Kidney glomerular epithelial cell (primary cell): ENCODE measurements around the gene AKAP13.

ENCODE experiments used
- DNase-seq: peaks from one replicate; lab custom pipeline; 2025; lab: John Stamatoyannopoulos, UW

Gene AKAP13

DNA sequence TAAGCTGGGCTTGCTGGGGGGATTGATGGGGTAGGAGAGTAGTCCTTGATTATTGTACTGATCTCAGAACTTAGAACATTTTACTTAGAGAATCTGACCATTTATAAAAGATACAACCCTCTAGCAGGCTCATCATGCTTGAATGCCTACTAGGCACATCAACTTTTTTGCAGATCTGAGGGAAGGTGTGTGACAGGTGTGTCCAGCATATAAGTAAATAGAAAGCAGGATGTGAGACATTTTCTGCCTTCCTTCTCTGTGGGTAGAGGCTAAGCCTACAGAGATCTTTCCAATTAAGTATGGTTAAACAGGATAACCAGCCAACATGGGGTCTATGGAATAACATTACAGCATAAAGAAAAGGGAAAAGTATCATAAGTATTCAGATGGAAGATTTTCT lies 159.1 kb downstream of the AKAP13 start:
- no peak for DNase-seq

DNA sequence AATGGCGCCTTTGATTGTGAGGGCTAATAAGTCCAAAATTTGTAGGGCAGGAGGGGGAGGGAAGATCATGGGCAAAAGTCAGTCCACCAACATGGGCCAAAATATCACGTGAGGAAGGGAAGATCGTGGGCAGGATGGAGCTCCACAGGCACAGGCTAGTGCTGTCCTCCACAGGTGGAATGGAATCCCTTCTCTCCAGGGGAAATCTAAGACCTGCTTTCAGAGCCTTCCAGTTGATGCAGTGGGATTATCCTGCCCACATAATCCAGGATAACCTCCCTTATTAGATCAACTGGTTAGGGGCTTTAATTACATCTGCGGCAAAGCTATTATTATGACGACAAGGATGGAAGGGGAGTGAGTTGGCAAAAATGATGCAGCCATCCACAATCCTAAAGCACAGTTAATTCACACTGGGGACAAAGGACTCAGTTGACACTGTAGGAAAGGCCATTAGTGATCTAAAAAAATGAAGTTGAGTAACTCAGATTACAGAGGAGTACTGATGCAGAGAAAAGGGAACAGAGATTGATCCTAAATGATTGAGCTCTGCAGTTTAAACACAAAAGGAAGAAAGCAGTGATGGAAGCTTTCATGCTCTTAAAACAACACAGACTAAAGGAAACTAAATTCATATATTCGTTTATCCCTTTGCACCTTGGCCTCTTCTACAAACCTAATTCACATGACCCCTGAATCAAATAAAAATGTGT lies 159.8 kb downstream of the AKAP13 start:
- DNase-seq = no peak

DNA sequence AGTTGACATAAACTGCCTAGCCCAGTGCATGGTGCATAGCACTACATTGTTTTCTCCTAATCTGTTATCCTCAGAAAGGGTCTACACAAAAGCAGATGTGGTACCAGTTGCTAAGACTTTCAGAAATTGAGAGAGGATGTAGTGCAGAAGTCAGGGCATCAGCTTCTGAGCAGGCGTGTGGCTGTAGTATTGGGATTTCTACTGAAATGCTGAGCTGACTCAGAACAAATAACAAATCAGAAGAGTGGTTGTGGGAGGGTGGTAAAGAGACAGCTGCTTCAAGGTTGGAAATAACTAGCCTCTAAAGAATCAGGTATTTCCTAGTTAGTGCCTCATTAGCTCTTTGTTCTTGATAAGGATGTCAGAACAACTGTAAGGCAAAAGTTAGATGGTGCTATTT lies 161.3 kb downstream of the AKAP13 start:
- peak; percentile 18 for DNase-seq

DNA sequence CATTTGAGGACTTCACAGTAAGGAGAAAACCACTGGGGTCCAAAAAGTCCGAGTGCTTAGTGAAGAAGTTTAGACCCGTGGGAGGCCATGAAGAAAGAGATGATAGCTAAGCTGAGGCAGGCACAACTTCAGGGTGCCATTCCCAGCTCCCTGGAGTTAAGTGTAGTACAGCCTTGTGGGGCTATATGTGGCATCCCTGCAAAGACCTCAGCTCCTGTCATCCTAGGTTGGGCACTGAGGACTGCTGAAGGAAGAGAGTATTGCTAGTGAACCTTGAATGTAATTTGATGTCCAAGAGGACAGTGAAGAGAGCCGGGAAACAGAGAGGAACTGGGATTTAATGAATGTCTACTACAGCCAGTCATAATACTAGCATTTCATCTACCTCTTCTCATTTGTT lies 162.1 kb downstream of the AKAP13 start:
- no peak for DNase-seq

DNA sequence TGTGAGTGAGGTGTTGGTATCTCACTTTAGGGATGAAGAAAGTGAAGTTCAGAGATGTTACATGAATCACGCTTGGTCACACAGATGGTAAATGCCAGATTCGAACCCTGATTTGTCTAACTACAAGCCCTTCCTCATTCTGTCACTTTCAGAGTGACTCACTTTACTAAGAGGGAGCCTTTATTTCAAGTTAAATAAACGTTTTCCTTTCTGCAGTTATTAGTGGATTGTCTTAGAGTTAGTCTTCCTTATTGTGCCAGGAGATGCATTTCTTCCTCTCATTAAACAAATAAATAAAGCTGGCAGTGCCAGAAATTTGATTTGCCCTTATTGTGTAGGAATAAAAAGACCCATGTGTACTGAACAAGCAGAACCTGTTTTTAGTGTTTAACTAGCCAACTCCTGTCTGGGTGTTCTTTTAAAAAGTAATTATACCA lies 162.5 kb downstream of the AKAP13 start:
- DNase-seq = no peak

DNA sequence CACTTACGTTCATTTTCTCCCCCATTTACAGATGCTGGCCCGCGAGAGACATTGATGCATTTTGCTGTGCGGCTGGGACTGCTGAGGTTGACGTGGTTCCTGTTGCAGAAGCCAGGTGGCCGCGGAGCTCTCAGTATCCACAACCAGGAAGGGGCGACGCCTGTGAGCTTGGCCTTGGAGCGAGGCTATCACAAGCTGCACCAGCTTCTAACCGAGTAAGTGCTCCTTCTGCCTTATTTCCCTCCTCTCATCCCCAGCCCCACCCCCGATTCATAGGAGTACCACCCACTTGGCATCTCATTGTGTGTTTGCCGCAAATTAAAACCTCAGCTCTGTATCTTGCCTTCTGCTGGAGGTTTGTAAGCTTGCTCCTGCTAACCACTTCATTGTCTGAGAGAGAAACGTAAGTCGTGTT lies 163.3 kb downstream of the AKAP13 start:
- no peak for DNase-seq

DNA sequence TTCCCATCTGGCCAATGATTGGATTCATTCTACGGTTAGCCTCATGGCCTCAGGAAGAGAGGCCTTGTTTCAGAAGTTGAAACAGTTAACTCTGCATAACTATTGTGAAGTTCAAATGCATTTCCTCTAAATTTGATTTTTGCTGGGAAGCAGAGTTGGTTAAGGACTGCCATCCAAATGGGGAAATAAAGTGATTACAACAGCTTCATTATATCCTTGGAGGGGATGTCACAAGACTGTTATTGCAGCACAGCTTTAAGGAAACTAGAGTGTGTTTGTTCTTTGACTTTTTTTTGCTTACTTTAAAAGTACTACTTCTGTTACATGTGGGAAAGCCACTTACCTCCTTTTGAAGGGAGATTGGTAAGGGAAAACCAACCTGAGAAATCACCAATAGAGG lies 164.8 kb downstream of the AKAP13 start:
- no peak for DNase-seq

DNA sequence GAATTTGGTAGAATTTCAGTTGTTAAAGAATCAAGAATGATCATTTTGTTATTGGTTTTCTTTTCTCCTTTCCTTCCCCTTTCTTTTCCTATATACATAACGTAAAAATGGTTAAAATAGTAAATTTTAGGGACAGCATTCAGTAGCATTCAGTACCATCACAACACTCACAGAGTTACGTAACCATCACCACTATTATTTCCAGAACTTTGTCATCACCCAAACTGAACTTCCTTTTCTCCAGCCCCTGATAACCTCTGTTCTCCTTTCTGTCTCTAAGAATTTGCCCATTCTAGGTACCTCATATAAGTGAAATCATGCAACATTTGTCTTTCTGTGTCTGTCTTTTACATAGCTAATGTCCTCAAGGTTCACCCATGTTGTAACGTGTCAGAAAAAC lies 165.3 kb downstream of the AKAP13 start:
- DNase-seq = no peak

DNA sequence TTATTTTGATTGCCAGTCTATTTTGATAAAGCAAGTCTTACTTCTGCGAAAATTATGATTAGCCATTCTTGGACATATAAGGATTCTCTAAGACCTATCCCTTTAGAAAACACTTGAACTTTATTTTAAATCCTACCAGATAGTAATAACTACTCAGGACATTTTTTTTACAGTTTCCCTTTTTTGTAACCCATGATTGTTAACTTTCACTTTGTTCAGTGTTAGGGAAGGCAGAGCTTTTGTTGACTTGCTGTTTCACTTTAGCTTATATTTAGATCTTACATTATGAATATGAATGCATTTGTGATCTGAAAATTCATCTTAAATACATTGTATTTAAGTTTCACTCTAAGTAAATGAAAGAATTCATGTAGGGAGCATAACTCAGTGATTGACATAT lies 167.0 kb downstream of the AKAP13 start:
- no peak for DNase-seq

DNA sequence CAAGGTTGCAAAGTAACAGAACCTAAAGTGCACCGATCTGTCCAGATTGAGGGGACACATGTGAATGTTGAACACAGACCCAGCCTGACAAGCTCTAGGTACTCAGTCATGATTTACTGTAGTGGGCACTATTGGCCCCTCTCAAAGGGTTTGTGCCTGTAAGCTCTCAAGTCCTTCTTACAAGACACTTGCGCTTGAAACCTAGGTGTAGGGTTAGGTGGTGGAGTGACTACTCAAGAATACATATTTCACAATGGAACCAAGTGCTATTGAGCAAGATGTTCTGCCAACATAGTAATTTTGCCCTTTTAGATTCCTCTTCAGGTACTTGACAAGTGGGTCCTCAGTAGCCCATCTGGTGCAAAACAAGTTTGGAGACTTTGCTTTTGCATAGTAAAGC lies 169.9 kb downstream of the AKAP13 start:
- DNase-seq = no peak

DNA sequence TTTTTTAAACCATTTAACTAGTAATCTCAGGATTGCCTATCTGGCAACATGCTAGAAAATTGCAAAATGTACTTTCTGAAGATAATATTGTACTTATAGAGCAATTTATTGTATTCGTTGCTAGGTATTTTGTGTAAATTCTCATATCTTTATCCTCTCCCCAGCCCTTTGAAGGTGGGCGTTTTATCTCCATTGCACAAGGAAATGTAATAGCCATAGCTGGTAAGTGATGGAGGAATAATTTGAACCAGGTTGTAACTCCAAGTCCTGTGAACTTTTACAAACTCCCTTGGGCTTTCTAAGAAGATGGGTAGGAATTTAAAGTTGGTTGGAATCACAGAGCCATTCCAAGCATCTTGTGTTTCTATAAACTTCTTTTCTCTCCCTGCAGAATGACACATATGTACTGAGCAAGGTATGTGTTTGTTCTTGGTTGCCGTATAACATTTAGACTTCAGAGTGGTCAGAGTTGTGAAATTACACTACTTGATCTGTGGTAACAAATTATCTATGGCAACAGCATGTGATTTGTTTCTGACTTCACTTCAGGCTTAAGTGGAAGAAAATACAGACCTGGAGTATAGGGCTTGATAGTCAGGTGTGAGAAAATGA lies 170.9 kb downstream of the AKAP13 start:
- no peak for DNase-seq

DNA sequence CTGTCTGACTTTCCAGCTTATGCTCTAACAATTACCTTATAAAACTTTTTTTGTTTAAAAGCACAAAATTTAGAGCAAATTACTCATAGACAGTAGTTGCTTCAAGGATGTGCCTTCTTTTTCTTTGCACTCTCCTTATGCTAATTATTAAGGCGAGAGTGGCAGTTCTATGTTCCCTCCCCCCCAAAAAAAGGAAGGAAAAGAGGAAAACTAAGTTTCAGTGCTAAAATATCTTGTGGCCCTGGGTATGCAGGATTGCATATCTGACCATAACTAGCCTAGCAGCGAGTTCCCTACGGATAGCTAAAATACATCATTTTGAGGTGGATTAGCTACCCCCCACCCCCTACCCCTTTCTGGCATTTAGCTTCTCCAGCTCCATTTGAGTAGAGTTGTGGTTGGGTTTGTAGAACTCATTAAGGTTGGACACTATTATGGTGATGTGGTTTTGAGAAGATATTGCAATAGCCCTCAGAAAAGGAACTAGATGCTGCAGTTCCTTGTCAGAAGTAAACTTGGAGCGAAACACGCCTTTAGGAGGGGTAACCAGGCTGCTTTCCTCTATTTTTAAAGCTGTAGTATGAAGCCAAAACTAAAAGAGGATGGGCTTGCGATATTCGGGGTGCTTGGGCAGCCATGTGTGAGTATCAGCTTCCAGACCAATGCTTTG lies 174.6 kb downstream of the AKAP13 start:
- no peak for DNase-seq

DNA sequence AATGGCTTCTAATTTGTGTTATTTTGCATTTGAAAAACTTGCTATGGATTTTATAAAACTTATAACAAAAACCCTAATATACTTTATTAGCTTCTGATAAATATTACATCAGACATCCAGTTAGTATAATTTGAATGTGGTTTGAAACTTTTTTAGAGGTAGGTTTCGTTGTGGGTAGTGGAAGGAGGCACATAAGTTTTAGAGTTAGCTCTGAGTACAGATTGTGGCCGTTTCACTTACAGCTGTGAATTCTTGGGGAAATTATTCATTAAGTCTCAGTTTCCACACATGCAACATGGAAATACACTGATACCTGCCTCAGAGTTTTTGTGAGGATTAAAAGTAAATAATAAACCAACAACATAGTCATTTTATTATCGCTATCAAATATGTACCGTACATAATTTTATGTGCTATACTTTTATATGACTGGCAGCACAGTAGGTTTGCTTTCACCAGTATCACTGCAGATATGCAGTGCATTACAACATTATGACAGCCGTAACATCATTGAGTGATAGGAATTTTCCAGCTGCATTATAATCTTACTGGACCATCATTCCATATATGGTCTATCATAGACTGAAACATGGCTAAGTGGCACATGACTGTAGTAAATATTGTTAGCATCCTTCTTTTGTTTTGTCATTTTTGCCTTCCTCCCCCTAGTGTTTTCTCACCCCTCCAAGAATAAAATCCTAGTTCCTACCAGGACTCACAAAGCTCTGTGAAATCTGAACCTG lies 175.6 kb downstream of the AKAP13 start:
- no peak for DNase-seq

DNA sequence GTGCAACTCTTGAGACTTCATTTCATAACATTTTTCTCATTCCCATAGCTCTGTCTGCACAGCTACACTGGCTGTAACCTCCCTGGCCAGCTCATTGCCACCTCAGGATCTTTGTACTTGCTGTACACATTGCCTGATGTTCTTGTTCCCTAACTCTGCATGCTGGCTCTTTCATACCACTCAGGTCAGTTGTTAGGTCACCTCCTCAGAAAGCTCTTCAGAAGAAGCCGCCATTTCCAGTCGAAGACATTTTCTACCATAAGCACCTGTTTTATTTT lies 176.2 kb downstream of the AKAP13 start:
- no peak for DNase-seq

DNA sequence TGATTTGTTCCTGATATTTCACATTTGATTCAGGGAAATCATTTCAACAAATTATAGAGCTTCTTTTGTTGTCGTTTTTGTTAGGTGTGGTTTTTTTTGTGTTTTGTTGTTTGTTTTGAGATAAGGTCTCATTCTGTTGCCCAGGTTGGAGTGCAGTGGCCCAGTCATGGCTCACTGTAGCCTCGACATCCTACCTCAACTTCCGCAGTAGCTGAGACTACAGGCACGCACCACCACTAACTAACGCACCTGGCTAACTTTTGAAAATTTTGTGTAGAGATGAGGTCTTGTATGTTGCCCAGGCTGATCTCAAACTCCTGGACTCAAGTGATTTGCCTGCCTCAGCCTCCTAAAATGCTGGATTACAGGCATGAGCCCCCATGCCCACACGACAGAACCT lies 177.0 kb downstream of the AKAP13 start:
- DNase-seq = no peak

DNA sequence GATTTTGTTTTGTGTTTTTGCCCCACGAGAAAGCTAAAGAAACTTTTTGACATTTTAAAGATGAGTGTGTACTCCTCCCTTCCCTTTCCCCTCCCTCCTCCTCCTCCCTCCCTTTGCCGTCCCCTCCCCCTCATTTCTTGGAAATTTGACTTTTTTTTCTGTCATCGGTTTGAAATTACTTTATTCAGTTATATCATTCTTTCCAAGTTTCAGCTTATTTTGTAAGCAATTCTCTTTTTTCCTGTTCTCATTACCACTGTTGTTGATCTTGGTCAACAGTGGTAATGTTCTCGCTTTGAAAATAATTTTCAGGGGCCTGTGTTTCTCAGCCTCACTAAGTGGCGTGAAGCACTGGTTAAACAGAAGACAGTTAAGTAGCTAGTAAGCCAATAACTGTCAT lies 178.4 kb downstream of the AKAP13 start:
- DNase-seq = no peak

DNA sequence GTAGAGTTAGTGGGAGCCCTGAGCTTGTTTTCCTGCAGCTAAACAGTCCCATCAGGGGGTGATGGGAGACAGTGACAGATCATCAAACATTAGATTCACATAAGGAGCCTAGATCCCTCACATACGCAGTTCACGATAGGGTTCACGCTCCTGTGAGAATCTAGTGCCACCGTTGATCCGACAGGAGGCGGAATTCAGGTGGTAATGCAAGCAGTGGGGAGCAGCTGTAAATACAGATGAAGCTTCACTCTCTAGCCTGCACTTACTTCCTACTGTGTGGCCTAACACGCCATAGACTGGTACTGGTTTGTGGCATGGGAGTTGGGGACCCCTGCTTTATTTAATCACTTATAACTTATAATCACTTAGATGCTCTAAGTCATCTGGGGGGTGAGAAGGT lies 179.1 kb downstream of the AKAP13 start:
- no peak for DNase-seq

DNA sequence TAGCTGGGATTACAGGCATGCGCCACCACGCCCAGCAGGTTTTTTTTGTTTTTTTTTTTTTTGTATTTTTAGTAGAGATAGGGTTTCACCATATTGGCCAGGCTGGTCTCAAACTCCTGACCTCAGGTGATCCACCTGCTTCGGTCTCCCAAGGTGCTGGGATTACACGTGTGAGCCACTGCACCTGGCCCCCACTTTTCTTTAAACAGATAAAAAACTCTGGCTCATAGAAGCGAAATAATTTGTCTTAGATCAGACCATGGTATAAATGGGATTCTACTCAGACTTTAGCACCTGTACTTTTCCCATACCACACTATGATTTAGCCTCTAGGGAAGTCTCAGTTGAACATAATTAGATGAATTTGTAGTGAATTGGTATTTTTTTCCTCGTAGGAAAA lies 182.4 kb downstream of the AKAP13 start:
- DNase-seq = no peak

DNA sequence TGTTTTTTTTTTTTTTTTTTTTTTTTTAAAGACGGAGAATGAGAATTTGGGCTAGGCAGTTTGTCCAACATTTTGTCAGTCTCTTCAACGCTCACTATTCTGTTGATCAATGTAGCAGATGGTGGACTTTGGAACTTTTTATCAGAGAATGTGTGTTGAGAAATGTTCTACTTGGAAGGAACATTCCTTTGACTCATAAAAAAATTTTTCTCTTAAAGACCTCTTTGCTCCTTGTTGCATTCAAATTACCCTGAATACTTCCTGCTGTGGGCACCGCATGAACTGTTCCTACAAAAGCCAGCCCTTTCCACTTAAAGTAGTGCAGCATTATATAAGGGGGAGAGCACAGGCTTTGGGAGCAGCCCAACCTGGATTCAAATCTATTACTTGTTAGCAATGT lies 182.9 kb downstream of the AKAP13 start:
- no peak for DNase-seq

DNA sequence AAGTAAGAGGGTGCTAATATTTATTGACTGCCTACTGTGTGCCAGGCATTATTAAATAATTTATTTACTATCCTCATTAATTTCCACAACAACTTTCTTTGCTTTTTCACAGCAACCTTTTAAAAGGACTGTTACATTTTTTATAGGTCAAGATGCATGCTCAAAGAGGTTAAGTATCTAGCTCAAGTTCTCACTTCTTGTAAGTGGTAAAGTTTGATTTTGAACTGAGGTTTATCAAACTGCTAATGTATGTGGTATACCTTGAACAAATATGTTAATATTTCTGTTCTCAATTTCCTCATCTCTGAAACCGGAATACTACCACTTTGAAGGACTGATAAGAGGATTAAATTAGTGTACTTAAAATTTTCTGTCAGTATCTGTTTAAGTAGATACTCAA lies 183.3 kb downstream of the AKAP13 start:
- DNase-seq = no peak

DNA sequence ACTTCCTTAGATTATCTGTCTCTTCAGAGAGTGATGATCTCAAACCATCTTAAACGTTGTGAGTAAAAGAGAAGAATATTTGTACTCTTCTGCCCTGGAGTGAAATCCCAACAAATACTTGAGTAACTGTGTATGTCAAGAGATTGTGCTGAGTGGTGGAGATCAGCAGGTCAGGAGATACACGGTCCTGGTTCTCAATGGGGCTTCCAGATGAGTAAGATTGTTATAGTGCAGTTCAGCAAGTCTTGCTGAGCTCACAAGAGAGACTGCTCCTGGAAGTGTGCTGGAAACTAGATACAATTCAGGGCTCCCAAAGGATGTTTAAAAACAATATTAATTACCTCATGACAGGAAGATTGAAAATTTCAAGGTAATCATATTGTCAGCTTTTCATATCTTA lies 184.3 kb downstream of the AKAP13 start:
- DNase-seq = no peak

DNA sequence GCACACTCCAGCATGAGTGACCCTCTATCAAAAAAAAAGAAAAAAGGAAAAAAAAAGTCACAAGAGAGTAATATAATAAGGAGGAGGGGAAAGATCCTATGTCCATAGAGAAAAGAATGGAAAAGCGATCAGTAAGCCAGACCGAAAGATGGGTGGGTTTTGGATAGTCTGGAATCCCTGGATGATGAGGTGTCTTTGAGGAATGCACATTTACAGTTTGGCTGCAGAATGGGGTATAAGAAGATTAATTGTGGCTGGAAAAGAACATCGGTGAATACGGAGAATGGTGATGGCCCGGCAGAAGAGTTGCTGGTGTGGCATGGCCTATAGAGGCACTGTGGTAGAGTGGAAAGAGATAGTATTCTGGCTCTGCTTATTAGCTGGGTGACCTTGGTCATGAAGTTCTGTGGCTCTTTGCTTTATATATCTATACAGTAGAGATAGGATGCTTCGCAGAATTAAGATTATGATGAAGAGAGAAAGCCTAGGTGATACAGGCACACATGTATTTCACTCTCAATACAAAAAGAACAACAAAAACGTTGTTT lies 187.9 kb downstream of the AKAP13 start:
- DNase-seq = no peak

DNA sequence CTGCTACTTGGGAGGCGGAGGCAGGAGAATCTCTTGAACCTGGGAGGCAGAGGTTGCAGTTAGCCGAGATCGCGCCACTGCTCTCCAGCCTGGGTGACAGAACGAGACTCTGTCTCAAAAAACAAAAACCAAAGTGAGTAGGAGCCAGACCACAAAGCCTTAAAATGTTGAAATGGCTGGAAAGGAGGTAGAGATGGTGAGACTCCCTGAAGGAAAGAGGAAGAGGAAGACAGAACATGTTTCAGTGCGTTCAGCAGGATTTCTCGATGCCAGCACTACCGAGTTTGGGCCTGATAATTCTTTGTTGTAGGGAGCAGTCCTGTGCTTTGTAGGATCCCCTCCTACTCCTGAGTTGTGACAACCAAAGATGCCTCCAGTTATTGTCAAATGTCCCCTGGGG lies 189.9 kb downstream of the AKAP13 start:
- no peak for DNase-seq
